LoVo (cell line): Measurements from ENCODE around the gene CCDC24.

Experiments
- DNase-seq: peaks from one replicate; pipeline ENCODE4 v3.0.0-alpha.2; 2016; ENCODE audit warnings: low spot score

Gene CCDC24

DNA sequence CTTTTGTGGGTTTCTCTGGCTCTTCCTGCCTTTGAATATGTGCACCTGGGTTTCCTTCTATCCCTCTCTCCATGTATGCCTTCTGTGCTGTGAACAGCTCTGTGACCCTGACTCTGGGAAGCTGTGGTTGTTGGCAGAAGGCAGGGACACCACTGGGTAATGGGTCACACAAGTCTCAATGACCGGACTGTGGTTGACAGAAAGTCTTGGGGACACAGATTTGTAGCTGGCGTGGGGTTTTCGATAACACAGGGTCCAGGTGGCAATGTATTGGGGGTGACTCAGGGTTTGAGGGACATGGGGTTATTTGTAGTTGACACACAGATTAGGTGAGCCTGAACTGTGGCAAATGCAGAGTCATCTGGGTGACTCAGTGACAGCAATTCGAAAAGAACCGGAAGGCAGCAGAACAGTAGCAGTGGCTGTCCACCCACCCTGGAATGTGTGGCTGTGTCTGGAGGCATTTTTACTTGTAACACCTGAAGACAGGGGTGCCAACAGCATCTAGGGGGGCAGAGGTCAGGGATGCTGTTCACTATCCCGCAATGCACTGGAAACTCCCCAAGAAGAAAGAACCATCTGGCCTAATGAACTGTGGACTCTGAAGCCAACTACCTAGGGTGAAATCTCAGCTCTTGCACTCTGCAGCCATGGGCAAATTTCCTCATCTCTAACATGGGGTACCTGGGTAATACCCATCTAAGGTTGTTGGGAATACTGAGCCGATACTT is 52.8 kb downstream of the CCDC24 start:
- no peak for DNase-seq

DNA sequence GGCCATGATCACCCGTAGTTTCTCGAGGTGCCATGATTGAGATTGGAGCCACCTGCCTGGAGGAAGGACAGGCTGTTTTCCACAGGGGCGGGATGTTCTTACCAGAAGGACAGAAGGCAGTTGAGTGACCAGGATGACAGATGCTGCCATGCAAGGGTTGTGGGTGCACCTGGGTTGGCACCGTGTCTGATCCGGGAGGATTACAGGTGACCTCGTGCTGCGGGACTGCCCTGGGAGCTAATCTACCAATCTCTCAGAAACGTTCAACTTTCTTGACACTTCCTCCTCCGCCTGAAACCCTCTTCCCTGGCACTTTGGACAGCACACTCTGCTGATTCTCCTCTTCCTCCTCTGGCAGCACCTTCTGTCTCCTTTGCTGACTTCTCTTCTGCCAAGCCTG is 53.7 kb downstream of the CCDC24 start:
- no peak for DNase-seq
